ENCODE data around the gene CDKN2B.
"Not testable (repeated sequence)": the region's sequence is repeated elsewhere in the genome, so short reads cannot be mapped to it uniquely, and the experiment has no call there.

The CDKN2B gene

GRCh38 chr9:21969011-21969940 lies 39.8 kb downstream of the CDKN2B start:
- no peak for DNase-seq (ENCODE audit: low spot score)

- no peak for DNase-seq (ENCODE audit: low spot score)
These were observed 40.6 kb downstream of the CDKN2B start for GRCh38 chr9:21968331-21969010.

GRCh38 chr9:21967702-21968101 lies 41.4 kb downstream of the CDKN2B start:
- DNase-seq (ENCODE audit: low spot score), result no peak

GRCh38 chr9:21967169-21967568 lies 41.9 kb downstream of the CDKN2B start:
- no peak for DNase-seq (ENCODE audit: low spot score)

GRCh38 chr9:21966140-21966851 lies 42.8 kb downstream of the CDKN2B start:
- DNase-seq (ENCODE audit: low spot score), result no peak

- no peak for DNase-seq (ENCODE audit: low spot score)
These were observed 43.6 kb downstream of the CDKN2B start for GRCh38 chr9:21965401-21965951.

GRCh38 chr9:21964925-21965385 lies 44.1 kb downstream of the CDKN2B start:
- DNase-seq (ENCODE audit: low spot score), result no peak

- DNase-seq (ENCODE audit: low spot score), result no peak
These were observed 47.5 kb downstream of the CDKN2B start for GRCh38 chr9:21961569-21961968.

GRCh38 chr9:21959268-21959667 lies 49.8 kb downstream of the CDKN2B start:
- DNase-seq (ENCODE audit: low spot score), result not testable (repeated sequence)

- DNase-seq (ENCODE audit: low spot score), result no peak
These were observed 50.3 kb downstream of the CDKN2B start for GRCh38 chr9:21958833-21959232.
